ENCODE measurements around the gene SNAPC2.

The SNAPC2 gene

GRCh38 chr19:7919610-7920518 lies at the start of gene SNAPC2:
SNAPC2 (plus strand) TSS chr19:7920338; CDS start chr19:7920367, 29 bp downstream.
- peak; percentile 93 for DNase-seq (ENCODE audit: low spot score)

- no peak for DNase-seq (ENCODE audit: low spot score)
Measured at GRCh38 chr19:7870571-7871436, 49.3 kb upstream of the SNAPC2 start.

- DNase-seq (ENCODE audit: low spot score), result peak; percentile 95
Measured at GRCh38 chr19:7871437-7872305, 48.5 kb upstream of the SNAPC2 start.

- no peak for DNase-seq (ENCODE audit: low spot score)
Measured at GRCh38 chr19:7872306-7873204, 47.6 kb upstream of the SNAPC2 start.

- DNase-seq (ENCODE audit: low spot score), result no peak
Measured at GRCh38 chr19:7873304-7874075, 46.6 kb upstream of the SNAPC2 start.

GRCh38 chr19:7874076-7874896 lies 45.9 kb upstream of the SNAPC2 start, which contains the start of gene PRR36:
PRR36 (minus strand) TSS chr19:7874390; CDS start chr19:7873689, 701 bp downstream.
- peak; percentile 56 for DNase-seq (ENCODE audit: low spot score)

GRCh38 chr19:7874897-7875273 lies 45.3 kb upstream of the SNAPC2 start:
- DNase-seq (ENCODE audit: low spot score), result no peak

GRCh38 chr19:7877249-7877836 lies 42.8 kb upstream of the SNAPC2 start:
- no peak for DNase-seq (ENCODE audit: low spot score)

- DNase-seq (ENCODE audit: low spot score), result no peak
Measured at GRCh38 chr19:7879111-7879807, 40.9 kb upstream of the SNAPC2 start.

GRCh38 chr19:7879836-7880235 lies 40.3 kb upstream of the SNAPC2 start:
- no peak for DNase-seq (ENCODE audit: low spot score)

- no peak for DNase-seq (ENCODE audit: low spot score)
Measured at GRCh38 chr19:7881910-7882309, 38.2 kb upstream of the SNAPC2 start.

- DNase-seq (ENCODE audit: low spot score), result no peak
Measured at GRCh38 chr19:7883105-7883504, 37.0 kb upstream of the SNAPC2 start.

GRCh38 chr19:7883796-7884570 lies 36.2 kb upstream of the SNAPC2 start:
- no peak for DNase-seq (ENCODE audit: low spot score)

- DNase-seq (ENCODE audit: low spot score), result no peak
Measured at GRCh38 chr19:7885818-7886217, 34.3 kb upstream of the SNAPC2 start.

GRCh38 chr19:7887408-7888144 lies 32.6 kb upstream of the SNAPC2 start:
- DNase-seq (ENCODE audit: low spot score), result no peak

- peak; percentile 87 for DNase-seq (ENCODE audit: low spot score)
Measured at GRCh38 chr19:7888145-7888825, 31.9 kb upstream of the SNAPC2 start, which contains the start of gene LRRC8E. LRRC8E (plus strand) TSS chr19:7888510; CDS start chr19:7895604, 7,094 bp downstream.
